Raji (cell line): Measurements from ENCODE around the gene FAM107B.

Source experiments
- POLR2A ChIP-seq: IDR thresholded peaks from 2 replicates; pipeline ENCODE4 v1.6.1; 2011; ENCODE audit warnings: low read depth, low read length, control low read depth; ENCODE audit not compliant: insufficient read depth

Gene FAM107B

DNA sequence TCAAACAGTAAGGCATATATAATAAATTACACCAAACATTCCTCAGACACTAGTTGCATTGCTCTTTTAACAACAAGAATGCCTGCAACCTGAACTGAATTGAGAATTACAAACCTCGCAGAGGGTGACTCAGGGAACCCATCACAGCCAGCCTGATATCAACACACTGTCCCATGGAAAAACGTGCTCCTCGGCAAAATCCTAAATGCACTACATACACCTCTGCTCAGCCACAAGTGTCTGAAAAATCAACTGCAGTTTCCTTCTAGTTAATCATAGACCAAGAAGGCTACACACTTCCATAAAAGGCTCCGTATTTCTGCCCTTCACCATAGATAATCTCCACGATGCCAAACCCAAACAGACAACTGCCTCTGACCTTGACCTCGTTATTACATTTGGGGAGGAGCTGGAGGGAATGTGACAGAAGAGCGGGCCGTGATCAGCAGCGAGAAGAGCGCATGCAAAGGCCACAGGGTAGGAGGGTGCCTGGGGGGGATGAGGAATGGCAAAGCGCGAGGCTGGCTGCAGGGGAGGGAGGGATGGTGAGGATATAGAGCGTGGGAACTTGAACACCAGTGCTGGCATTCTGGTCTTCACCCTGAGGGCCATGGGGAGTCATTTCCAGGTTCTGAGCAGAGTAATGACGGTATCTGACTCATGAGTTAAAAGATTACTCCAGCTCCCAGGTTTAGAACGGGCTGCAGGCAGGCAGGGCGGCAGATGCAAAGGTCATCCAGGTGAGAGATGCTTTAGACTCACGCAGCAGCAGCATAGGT, 242.0 kb downstream of the FAM107B start:
- no peak for TF ChIP-seq POLR2A

DNA sequence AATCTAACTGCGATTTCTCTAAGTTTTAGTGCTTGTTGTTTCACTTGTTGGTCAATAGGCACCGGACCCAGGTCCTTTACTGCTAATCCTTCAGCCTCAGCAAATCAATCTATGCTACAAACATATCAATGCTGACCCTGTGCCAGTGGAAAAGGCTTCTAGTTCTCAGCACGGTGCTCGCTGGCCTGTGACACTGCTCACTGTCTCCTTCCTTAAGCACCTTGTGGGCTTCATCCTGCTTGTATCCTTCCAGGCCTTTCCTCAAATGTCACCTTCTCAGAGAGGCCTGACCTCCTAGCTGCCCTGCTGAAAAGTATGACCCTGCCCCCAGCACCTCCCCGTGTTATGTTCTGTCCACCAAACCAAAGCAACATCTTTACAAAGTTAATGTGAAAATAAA, 242.7 kb downstream of the FAM107B start:
- TF ChIP-seq POLR2A: no peak

DNA sequence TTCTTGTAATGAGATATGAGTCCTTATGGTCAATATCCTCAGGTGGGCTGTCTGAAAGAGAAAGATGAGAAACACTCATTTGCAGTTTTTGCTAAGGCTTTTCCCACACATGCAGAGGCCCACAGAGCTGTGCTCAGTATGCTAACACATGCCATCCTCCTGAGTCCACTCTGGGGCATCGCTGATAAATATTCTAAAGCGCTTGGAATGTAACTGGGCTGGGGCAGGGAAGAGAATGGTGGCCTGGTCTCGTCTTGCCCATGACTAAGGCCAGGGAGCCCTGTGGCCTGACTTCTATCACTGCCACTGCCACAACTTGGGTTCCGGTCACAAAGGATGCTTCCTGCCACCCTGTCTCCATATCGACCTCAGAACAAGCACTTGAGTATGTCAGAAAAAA, 244.2 kb downstream of the FAM107B start:
- no peak for TF ChIP-seq POLR2A

DNA sequence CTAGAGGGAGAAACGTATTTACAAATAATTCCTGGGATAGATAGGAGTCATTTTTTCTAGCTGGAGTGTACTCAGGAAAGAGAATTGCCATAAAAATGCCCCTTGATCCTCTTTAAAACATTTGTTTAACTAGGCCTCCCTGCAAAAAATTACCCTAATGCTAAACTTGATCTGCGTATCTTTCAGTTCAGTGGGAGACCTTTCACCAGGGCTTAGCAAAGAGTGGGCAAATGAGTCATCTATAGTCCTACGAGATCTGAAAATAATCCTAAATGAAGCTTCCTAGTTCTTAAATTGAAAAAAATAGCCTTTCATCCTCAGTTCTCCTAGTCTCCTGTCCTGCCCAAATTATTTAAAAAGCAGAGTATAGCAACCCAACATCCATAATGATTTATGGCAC, 245.3 kb downstream of the FAM107B start:
- TF ChIP-seq POLR2A: no peak

DNA sequence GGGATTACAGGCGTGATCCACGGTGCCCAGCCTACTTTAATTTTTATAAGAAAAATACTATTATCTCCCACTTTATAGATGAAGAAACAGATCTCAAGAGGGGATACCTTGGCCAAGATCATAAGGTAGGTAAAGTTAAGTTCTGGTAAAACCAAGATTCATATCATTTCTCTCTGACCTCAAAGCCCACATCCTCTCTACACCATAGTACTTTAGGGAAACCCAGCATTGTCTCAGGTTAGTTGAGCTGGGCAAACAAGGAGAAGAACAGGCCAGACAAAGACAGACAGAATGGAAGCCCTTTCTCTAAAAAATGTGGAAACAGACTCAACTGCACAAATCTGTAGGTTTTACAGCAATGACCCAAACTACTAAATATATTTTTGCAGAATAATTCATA, 246.2 kb downstream of the FAM107B start:
- TF ChIP-seq POLR2A: no peak

DNA sequence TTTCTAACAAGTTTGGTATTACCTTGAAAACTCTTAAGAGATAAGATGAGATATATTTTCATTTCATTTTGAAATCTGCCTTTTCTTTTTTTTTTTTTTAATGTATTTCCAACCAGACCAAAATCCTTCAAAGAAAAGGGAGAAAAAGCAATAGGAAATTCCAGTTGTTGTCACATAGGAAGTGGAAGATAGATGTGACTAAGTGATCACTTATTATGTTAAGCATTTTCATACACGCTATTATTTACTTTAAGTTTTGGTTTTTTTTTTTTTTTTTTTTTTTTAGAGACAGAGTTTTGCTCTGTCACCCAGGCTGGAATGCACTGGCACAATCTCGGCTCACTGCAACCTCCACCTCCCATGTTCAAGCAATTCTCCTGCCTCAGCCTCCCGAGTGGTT, 246.8 kb downstream of the FAM107B start:
- TF ChIP-seq POLR2A: no peak

DNA sequence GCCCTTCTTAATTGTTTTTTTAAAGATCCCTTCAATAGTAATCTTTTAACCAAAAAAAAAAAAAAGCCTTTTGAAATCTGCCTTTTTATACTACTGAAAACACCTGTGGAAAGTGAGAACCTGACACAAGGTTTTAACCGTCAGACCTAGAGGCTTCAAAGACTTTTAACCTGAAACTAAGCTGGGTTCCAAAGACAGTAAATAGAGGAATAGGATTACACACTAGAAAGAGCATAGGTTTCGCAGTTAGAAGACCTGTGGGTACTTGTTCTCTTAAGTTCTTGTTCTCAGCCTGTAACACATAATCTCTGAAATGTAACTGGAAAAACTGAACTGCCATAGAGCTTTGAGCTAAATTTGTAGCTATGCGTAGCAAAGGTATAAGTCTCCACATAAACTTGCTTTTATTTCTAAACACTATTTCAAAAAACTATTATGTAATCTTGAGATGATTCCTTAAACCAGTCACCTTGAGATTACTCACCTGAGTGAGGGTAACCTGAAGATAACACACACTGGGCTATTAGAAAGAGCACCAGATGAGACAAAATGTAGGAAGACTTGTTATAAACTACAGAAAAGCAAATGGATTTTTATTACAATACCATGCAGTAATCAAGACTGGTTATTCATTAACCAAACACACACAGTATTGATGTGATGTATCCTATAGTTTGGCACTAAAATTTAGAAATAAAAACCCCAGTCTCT, 247.4 kb downstream of the FAM107B start:
- TF ChIP-seq POLR2A: no peak

DNA sequence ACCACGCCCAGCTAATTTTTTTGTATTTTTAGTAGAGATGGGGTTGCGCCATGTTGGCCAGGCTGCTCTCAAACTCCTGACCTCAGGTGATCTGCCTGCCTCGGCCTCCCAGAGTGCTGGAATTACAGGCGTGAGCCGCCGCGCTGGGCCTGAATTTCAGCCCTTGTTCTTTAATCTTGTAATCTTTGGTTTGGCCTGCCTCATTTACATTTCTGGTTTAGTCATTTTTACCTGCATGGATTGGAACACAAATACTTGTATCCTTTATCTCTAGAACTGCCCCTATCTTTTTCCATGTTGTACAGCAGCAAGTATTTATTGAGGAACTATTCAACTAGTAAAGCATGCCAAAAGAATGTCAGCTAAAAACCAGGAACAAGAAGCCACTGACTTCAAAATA, 248.4 kb downstream of the FAM107B start:
- no peak for TF ChIP-seq POLR2A

DNA sequence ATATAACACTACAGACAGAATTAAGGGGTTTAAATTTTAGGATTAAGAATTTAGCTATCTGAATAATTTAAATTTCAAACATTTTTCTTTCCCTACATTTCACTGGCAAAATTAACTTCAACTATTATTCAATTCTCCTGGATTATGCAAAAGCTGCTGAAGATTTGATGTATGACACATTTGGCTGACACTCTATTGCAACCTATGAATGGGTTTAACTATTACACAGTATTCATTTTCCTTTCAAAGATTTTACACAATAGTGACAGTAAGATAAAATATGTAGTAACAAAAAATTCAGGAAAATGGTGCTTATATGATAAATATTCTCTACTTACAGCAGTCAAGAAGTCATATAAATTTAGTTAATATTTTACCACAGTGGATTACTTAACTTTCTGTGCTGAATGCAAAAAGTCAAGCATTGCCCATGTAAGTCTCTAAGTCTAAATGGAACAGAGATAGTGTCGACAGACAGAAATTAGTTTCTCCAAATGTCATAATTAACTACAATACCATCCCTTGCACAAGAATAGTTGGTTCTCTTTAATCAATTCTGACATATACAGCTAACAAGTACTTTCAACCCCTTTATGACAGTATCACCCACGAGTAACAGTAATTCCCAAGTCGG, 249.9 kb downstream of the FAM107B start:
- no peak for TF ChIP-seq POLR2A

DNA sequence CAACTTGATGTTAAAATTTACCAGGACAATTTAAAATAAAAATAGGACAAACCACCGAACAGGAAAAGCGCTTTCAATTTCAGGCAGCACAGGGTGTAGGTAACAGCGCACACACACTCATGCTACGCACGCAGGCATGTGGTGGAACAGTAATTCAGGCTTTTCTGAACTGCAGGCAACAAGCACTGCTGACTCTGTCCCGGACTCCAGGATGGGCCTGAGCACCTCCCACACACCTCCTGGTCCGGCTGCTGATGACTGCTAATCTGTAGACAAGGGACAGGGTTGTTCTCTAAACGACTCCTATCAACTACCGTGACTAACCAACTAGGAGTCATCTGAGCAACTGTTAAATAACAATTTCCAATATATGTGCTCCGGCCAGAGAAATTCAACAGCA, 251.4 kb downstream of the FAM107B start:
- TF ChIP-seq POLR2A: no peak

DNA sequence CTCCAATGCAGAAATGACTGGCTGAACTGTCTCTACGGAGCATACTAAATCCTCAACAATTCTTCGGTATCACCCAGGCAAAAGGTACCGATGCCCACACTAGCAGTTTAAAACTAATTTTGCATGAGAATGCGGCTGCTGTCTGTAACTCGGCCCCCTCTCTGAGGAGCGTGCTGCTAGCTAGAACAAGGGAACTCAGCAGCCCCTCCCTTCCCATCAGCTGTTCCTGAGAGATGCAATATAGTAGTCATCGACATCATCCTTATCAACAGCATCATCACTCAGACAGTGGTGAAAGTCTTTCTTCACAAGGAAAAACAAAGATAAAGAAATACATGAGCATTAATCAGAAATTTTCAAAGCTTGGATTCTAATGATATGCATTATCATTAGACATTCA, 254.9 kb downstream of the FAM107B start:
- no peak for TF ChIP-seq POLR2A

DNA sequence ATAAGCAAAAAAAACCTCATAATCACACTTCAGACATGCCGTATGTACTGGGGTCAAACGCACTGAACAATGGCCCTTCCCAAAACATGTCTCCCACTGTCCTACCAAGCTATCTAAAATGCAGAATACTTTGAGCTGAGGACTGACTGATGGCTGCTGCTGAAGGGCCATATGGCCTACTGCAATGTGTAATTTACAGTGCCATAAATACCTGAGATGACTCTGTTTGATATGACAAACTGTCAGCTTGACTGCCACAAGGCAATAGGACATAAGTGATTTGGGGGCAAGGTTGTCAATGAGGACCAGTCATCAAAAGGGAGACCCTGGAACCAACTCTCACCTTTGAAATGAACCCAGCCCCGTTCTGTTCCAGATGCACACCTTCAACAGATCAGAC, 256.5 kb downstream of the FAM107B start:
- no peak for TF ChIP-seq POLR2A

DNA sequence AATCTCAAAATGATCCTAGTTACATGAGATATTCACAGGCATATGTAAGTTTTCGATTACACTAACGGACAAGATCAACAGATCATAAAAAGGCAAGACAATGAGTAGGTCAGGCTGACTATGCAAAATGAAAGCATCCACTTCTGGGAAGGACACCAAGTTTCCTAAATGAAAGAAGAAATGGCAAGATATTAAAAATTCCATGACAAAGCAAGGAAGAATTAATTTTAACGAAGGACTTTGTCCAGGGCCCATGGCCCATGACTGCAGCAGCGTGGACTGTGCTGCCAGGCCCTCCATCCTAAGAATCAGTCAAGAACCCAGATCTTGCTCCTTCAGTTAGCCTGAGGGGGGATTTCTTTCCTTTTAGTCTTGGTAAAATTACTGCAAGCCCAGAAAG, 261.6 kb downstream of the FAM107B start:
- TF ChIP-seq POLR2A: no peak

DNA sequence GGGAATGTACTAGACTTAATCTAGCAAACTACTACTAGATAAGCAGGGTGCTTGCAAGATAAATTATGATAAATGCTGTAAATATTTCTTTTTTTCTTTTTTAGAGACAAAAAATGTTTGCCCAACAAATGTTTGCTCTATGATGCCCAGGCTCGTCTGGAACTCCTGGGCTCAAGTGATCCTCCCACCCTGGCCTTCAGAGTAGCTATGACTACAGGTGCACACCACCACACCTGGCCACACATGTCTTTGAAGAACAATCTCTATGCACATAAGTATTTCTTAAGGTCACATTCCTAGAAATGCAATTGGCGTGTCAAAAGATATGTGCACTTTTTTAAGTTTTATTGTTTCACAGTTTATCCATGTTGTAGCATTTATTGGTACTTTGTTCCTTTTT, 264.4 kb downstream of the FAM107B start:
- no peak for TF ChIP-seq POLR2A

DNA sequence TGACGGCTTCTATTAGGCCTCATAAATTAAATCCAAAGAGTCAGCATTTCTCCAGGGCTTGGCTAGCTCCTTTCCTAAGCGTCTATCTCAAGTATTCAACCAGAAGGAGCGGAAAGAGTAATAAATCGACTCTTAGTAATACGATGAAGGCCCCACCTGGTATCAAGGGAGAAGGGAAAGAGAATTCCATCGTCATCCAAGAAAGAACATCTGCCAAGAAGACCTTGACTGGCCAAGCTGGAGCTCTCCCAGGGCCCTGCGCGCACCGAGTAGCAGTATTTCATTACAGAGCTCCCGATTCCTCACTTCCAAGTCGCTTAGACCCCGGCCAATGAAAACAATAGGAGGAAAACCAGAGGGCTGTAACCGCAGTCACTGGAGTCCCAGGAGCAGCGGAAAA, 266.0 kb downstream of the FAM107B start:
- no peak for TF ChIP-seq POLR2A

DNA sequence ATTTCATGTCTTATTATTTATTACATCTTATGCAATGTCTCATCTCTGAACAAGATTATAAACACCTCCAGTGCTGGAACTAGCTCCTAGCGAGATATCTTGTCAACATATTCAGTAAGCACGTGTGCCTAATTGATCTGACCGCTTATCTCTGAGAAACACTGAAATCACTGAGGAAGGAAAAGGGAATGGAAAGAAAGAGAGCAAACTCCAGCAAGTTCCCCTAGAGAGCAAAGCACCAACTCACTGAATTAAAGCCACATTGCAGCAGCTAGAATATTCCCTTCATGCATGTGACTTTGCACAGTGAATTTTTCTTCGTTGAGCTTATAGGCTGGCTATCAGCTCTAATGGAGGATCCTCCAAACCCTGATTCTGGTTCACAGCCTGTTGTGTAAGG, 266.9 kb downstream of the FAM107B start:
- TF ChIP-seq POLR2A: no peak
